Measurements from ENCODE around the gene SREBF2.

The SREBF2 gene

DNA sequence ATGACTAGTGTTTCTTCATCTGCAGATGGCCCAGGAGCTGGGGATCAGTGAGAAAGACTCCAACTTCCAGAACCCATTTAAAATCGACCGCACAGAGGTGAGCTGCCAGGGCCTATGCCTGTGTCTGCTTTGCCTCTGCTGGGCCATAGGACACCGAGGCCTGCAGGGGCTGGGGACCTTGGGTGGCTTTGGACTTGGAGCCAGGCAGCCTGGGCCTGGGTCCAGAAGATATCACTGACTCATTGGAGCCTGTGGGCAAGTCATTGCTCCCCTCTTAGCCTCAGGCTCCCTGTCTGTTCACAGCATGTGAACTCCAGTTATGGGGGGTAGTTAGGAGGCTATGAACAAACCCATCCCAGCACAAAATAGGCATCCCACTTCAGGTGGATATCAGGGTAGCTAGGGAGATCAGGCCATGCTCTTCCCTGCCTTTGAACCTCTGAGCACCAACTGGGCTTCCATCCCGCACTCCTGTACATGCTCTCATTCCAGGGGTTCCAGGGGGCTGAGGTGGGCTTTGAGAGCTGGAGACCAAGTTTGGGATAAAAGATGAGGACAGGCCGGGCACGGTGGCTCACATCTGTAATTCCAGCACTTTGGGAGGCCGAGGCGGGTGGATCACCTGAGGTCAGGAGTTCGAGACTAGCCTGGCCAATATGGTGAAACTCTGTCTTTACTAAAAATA, 19.0 kb upstream of the SREBF2 start:
- H3K4me3 ChIP-seq (ENCODE audit: low read depth, low read length), result no peak overlapping the region
- no peak for DNase-seq (ENCODE audit: low read depth)

DNA sequence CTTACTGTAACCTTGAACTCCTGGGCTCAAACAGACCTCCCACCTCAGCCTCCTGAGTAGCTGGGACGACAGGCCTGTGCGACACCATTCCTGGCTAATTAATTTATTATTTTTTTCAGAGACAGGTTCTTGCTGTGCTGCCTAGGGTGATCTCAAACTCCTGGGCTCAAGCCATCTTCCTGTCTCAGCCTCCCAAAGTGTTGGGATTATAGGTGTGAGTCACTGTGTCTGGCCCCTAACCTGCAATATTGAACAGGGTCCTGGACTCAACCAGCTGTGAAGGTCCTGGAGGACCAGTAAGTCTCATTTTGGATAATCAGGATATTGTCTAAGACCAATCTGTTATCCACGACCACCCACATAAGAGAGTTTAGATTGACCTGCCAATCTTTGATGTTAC, 17.2 kb upstream of the SREBF2 start:
- no peak for DNase-seq (ENCODE audit: low read depth)
- TF ChIP-seq CTCF (IDR thresholded peaks at IDR 0.05; ENCODE audit: low read depth, low read length, missing control alignments), result no peak
- H3K4me3 ChIP-seq (ENCODE audit: low read depth, low read length), result no peak overlapping the region

More for the DNA sequence above, 19.0 kb upstream of the SREBF2 start:
- TF ChIP-seq CTCF (IDR thresholded peaks at IDR 0.05; ENCODE audit: low read depth, low read length, missing control alignments), result no peak

- DNase-seq (ENCODE audit: low read depth), result no peak
- H3K4me3 ChIP-seq (ENCODE audit: low read depth, low read length), result no peak overlapping the region
- TF ChIP-seq CTCF (IDR thresholded peaks at IDR 0.05; ENCODE audit: low read depth, low read length, missing control alignments), result no peak
Measured at GRCh38 chr22:41816241-41816640, 16.7 kb upstream of the SREBF2 start.

GRCh38 chr22:41816871-41817270, 16.0 kb upstream of the SREBF2 start:
- no peak overlapping the region for H3K4me3 ChIP-seq (ENCODE audit: low read depth, low read length)

DNA sequence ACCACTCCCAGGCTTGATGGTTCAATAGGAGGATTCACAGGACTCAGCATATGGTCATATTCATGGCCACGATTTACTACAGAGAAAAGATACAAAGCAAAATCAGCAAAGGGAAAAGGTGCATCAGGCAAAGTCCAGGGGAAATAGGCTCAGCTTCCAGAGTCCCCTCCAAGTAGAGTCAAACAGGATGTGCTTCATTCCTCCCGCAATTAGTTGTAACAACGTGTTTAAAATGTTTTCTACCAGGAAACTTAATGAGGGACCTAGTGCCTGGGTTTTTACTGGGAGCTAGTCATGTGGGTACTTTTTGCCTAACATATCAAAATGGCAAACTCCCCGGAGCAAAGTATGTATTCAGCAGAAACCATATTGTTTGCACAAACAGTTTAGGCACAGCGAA, 14.9 kb upstream of the SREBF2 start:
- DNase-seq (ENCODE audit: low read depth), result no peak
- no peak for TF ChIP-seq CTCF (IDR thresholded peaks at IDR 0.05; ENCODE audit: low read depth, low read length, missing control alignments)
- H3K4me3 ChIP-seq (ENCODE audit: low read depth, low read length), result no peak overlapping the region

More at GRCh38 chr22:41816871-41817270, 16.0 kb upstream of the SREBF2 start:
- no peak for TF ChIP-seq CTCF (IDR thresholded peaks at IDR 0.05; ENCODE audit: low read depth, low read length, missing control alignments)
- no peak for DNase-seq (ENCODE audit: low read depth)

DNA sequence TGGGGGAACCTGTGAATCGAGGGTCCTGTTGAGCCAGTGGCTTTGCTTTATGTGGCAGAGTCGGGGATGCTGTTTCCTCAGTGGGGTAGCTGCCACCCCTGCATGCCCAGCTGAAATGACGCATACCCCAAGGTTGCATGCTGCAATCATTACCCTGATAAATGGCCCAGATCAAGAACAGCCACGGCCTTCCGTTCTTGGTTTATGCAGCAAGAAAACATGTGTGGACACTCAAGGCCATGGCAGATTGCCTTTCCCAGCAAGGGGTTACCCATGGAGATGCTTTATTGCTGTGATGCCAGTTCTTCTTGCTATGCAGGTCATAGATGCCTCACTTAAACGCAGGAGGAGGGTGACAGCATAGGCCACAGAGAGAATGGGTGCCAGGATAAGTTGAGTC, 14.3 kb upstream of the SREBF2 start:
- no peak overlapping the region for H3K4me3 ChIP-seq (ENCODE audit: low read depth, low read length)
- no peak for DNase-seq (ENCODE audit: low read depth)
- TF ChIP-seq CTCF (IDR thresholded peaks at IDR 0.05; ENCODE audit: low read depth, low read length, missing control alignments), result no peak

GRCh38 chr22:41819257-41819656, 13.6 kb upstream of the SREBF2 start:
- no peak for TF ChIP-seq CTCF (IDR thresholded peaks at IDR 0.05; ENCODE audit: low read depth, low read length, missing control alignments)
- no peak overlapping the region for H3K4me3 ChIP-seq (ENCODE audit: low read depth, low read length)
- DNase-seq (ENCODE audit: low read depth), result no peak
